ENCODE data around the gene SIK3.

Gene SIK3

GRCh38 chr11:117107701-117108590 lies 9.7 kb upstream of the SIK3 start:
- no peak for DNase-seq

- DNase-seq = no peak
Observed at GRCh38 chr11:117100556-117100955, 2.3 kb upstream of the SIK3 start.

- no peak for DNase-seq
Observed at GRCh38 chr11:117099696-117100095, 1.5 kb upstream of the SIK3 start.

- peak in 1 of 2 donors; percentile 71 for DNase-seq
Observed at GRCh38 chr11:117097389-117098268, 599 bp downstream of the SIK3 start.

GRCh38 chr11:117097014-117097388 lies 1.2 kb downstream of the SIK3 start:
- DNase-seq = no peak

- DNase-seq = peak in 1 of 2 donors; percentile 18
Observed at GRCh38 chr11:117096201-117096991, 1.8 kb downstream of the SIK3 start.

GRCh38 chr11:117095284-117096161 lies 2.7 kb downstream of the SIK3 start:
- DNase-seq = no peak

- no peak for DNase-seq
Observed at GRCh38 chr11:117094776-117095175, 3.5 kb downstream of the SIK3 start.

GRCh38 chr11:117092951-117093590 lies 5.2 kb downstream of the SIK3 start:
- no peak for DNase-seq

GRCh38 chr11:117091753-117092477 lies 6.3 kb downstream of the SIK3 start:
- no peak for DNase-seq

GRCh38 chr11:117090111-117090706 lies 8.0 kb downstream of the SIK3 start:
- DNase-seq = no peak

- DNase-seq = no peak
Observed at GRCh38 chr11:117089685-117090084, 8.5 kb downstream of the SIK3 start.

- no peak for DNase-seq
Observed at GRCh38 chr11:117087446-117087845, 10.8 kb downstream of the SIK3 start.

- no peak for DNase-seq
Observed at GRCh38 chr11:117084992-117085391, 13.2 kb downstream of the SIK3 start.

- DNase-seq = no peak
Observed at GRCh38 chr11:117083011-117083935, 15.0 kb downstream of the SIK3 start.

GRCh38 chr11:117081908-117082307 lies 16.3 kb downstream of the SIK3 start:
- DNase-seq = no peak

- no peak for DNase-seq
Observed at GRCh38 chr11:117080370-117080769, 17.9 kb downstream of the SIK3 start.

- no peak for DNase-seq
Observed at GRCh38 chr11:117076941-117077691, 21.1 kb downstream of the SIK3 start.

All from bone marrow (tissue), 2 donors.